HG02870 (cell line): Measurements from ENCODE around the gene SRSF9.
A peak's percentile ranks its signal among the peaks of the same experiment; 100 is the strongest.
"Not testable (repeated sequence)": the region's sequence is repeated elsewhere in the genome, so short reads cannot be mapped to it uniquely, and the experiment has no call there.

Experiments
- ATAC-seq: cut with Tn5 transposase; IDR thresholded peaks from one replicate; pipeline ENCODE4 v1.9.1; 2021; ENCODE audit warnings: mild to moderate bottlenecking, moderate library complexity; ENCODE audit not compliant: unreplicated experiment

Gene SRSF9, protein sequence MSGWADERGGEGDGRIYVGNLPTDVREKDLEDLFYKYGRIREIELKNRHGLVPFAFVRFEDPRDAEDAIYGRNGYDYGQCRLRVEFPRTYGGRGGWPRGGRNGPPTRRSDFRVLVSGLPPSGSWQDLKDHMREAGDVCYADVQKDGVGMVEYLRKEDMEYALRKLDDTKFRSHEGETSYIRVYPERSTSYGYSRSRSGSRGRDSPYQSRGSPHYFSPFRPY

DNA sequence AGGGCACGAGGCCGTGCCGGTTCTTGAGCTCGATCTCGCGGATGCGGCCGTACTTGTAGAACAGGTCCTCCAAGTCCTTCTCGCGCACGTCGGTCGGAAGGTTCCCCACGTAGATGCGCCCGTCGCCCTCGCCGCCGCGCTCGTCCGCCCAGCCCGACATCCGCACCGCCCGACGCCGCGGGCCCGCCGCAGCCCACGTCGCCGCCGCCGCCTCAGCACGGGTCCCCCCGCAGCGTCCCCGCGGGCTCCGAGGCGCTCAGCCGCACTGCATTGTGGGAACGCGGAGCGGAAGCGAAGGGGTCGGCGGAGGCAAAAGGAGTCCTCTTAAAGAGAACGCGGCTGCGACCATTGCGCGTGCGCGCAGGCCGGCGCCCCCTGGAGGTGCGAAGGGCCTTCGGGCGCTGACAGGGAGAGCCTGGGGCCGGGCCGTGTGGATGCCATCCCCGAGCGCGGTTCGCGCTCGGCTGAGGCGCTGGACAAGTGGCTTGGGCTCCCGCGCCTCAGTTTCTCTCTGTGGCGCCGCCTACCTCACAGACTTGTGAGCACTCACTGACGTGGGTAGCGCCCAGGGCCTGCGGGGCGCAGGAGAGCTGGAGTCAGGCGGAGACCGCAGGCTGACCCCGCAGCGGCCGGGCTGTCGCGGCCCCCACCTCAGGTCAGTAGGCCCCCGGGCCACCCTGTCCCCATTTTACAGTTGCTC, at the start of gene SRSF9:
TSS of gene SRSF9 (minus strand) at position 299 of the 700 bp plus-strand sequence. CDS start at position 160, 139 bp downstream.
- peak; percentile 74 for ATAC-seq

DNA sequence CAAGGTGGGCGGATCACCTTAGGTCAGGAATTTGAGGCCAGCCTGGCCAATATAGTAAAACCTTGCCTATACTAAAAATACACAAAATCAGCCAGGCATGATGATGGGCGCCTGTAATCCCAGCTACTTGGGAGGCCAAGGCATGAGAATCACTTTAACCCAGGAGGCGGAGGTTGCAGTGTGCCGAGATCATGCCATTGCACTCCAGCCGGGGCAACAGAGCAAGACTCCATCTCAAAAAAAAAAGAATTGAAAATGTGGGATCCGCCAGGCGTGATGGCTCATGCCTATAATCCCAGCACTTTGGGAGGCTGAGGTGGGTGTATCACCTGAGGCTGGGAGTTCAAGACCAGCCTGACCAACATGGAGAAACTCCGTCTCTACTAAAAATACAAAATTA, 49.8 kb upstream of the SRSF9 start:
- ATAC-seq: not testable (repeated sequence)

DNA sequence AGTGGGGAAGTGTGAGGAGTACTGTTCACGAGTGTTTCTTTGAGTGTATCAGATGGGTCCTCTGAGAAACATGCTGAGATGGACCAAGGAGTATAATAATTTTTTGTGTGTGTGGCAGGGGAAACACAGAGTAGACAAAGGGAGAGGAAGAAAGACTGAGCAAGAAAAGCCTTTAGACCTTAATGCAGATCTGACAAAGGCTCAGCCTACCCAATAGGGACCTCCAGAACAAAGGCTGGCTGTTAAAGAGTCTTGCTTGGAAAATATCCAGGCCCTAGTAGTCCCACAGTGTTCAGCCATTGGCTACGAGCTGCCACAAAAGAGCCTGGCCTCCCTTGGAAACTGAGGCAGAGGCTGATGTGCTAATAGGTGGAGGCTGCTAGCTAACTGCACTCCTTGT, 45.9 kb upstream of the SRSF9 start:
- no peak for ATAC-seq

DNA sequence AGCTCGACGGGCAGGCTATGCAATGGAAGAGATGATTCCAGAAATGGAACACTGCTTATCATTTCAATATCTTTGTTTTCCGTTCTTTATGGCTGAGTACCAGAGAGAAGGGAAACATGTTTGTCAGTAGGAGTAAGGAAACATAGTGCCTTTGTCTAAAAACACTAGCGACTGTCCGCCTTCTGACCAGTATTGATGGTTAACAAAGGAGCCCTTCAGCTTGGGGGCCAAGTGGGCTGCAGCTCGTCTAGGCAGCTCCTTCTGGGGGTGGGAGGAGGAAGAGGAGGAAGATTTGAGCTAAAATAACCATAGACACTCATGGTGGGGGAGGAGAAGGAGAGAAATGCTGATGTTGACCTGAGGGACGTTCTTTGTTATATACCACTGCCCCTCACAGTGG, 44.5 kb upstream of the SRSF9 start:
- no peak for ATAC-seq

DNA sequence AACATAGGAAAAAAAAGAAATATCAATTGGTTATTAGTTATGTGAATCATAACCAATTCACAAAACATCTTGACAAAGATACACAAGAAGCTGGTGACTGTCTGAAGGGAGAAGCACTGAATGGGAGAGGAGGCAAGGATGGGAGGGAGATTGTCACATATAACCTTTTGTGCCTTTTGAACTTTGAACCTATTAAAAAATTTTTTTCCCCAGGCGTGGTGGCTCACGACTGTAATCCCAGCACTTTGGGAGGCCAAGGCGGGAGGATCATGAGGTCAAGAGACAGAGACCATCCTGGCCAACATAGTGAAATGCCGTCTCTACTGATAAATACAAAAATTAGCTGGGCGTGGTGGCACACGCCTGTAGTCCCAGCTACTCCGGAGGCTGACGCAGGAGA, 39.0 kb upstream of the SRSF9 start:
- ATAC-seq: no peak

DNA sequence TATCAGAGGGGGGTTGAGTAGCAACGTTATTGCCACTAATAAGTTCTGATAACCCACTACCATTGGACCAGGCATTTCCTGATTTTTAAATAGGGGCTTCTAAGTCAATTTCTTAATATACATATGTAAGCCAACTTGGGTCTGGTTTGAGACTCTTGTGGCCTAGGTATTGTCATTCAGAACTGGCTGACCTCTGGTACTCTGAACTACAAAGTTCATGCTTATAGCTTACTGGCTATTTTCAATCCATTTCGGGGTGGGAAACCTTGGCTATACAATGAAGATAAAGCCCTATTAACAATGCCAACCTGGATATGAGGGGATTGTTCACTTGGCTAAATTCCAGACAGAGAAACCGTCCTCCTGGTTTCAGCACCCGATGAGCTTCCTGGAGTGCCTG, 35.0 kb upstream of the SRSF9 start:
- no peak for ATAC-seq

DNA sequence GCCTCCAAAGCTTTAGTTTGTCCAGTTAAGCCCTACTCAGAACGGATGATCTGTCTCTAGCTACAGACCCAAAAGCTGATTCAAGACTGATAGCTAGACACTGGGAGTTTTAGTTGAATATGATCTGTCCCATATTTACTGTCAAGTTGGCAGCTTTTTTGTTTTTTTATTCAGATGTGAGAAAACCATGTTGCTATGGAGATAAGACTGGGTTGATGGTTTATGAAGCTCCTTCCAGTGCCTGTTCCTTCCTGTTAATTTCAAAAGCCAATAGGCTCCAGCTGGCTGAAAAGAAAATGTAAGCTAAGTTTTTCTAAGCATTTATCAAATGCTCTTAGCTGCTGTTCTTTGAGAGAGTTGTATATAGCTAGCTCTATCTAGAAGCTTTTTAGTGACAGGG, 31.0 kb upstream of the SRSF9 start:
- ATAC-seq: no peak

DNA sequence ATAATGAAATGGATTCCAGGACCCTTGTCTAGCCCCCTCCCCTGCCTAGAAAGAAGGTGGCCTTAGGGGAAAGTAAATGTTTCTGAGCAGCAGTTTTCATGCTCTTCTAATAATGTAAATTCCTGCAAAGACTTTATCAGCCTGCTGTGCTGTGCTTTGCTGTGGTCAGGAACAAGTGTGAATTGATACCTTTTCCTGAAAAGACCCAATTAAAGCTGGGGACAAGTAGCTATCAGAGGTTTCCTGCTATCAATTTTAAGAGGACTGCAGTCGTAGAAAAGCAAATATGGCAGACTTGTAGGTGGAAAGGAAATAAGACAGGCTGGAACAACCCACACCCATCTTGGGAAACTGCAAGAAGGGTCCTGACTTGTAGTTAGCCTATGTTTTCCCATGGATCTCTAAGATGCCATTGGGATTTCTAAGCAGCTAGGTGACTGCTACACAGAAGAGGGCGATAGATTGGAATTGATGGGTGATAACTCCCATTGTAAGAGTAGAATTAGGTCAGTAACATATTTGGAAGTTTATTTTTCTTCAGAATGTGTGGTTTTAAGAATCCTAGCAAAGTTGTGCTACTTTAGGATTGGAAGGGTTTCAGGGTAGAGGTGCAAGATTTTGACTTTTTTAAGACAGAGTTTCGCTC, 29.4 kb upstream of the SRSF9 start:
- ATAC-seq: no peak

DNA sequence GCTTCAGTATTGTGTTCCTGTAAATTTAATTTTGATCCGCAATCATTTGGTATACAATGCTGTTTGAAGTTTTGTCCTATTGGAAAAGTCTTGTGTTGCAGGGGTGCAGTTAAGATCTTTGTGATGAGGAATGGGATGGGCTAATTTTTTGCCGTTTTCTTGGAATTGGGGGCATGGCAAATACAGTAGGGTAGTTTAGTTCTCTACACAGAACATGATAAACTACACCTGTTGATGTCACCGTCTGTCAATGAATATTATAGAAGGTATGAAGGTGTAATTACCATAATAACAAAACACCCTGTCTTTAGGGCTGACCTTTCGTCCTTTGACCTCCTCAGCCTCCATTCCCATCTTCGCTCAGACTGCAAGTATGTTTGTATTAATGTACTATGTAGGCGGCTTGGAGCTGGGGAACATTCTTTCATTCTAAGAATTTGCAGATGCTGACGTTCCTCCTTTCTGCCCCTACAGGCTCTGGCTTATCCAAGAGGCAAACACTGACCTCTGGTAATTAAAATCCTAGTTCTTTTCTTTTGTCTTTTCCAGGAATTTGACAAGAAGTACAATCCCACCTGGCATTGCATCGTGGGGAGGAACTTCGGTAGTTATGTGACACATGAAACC, 28.1 kb upstream of the SRSF9 start:
- ATAC-seq: no peak

DNA sequence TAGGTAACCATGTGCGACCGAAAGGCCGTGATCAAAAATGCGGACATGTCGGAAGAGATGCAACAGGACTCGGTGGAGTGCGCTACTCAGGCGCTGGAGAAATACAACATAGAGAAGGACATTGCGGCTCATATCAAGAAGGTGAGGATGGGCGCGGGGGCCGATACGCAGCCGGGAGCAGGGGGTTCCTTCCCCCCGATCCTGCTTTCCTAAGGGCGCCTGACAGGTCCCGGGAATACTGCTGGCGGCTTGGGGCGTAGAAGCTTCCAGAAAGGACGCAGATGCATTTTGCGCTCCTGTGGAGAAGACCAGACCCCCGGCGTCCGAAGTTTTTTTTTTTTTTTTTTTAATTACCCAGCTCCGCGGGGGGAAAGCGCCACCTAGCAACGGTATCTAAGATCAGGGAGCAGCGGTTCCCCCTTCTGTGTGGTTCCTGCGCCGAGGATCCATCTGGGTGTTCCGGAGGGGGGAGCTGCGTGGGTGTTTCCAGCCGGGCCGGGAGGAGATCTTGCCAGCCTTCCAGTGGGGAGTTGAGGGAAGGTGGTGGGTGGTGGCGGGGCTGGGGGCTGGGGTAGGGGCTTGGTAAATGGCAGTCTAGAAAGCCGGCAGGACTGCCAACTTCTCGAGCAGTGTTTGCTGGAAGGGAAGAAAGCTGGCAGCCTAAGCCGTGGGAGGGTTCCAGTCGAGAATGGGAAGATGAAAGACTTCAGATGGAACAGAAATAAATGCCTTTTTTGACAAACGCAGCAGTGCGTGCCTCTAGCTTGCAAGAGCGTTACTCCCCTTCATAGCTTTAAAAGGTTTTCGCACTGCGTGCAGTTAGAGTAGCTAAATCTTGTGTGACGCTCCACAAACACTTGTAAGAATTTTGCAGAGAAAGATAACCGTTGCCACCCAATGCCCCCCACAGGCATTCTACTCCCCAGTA, 27.1 kb upstream of the SRSF9 start:
- peak; percentile 14 for ATAC-seq

DNA sequence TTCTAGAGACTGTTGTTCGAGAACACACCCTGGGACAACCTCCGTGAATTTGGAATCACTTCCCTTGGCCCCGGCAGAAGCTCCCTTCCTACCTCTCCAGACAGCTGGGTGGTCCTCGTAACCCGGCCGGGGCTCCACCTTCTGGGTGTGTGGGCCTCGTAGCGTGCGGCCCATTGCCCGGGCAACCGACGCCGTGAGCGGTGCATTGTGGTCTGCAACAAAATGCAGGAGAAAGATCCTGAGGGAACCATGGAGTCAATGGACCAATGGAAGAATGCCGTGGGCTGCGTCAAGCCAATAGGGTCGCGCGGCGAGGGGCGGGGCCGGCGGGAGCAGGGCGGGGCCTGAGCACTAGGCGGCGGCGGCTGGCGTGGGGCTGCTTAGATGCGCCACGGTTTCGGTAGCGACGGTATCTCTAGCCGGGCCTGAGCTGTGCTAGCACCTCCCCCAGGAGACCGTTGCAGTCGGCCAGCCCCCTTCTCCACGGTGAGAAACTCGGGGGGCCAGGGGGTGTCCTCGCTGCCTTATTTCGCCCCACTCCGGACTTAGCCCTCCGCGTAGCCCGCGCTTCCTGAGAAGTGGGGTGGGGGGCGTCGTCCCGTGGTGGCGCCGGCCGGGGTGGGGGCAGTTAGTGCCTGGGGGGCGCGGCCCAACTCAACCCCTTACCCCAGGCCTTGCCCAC, 26.3 kb upstream of the SRSF9 start, which contains the start of gene DYNLL1:
TSS of gene DYNLL1 (plus strand) at position 383 of the 682 bp plus-strand sequence. CDS start 309 bp downstream, outside the sequence.
- ATAC-seq: peak; percentile 88

DNA sequence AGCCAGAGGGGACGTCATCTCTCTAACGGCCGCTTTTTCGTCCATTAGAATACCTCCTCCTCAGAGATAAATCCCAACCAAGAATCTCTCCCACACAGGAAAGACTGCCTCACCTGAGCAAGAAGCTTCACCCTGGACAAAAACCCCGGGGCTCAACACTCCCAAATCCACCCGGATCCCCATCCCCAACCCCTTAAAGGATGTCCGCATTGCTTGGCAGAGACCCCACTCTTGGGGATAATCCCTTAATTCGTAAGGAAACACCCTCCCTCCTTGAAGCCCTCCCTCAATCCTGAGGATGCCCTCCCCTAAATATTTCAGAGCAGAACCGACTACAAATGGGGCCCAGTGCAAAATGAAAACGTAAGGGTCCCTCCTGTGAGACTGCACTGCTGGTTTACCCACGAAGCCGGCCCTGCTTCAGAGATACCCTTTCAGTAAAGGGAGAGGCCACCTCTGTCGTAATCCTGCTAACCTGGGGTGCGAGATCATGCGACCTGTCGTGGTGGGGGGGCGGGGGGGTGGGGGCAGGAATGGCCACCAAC, 25.7 kb upstream of the SRSF9 start:
- peak; percentile 7 for ATAC-seq

DNA sequence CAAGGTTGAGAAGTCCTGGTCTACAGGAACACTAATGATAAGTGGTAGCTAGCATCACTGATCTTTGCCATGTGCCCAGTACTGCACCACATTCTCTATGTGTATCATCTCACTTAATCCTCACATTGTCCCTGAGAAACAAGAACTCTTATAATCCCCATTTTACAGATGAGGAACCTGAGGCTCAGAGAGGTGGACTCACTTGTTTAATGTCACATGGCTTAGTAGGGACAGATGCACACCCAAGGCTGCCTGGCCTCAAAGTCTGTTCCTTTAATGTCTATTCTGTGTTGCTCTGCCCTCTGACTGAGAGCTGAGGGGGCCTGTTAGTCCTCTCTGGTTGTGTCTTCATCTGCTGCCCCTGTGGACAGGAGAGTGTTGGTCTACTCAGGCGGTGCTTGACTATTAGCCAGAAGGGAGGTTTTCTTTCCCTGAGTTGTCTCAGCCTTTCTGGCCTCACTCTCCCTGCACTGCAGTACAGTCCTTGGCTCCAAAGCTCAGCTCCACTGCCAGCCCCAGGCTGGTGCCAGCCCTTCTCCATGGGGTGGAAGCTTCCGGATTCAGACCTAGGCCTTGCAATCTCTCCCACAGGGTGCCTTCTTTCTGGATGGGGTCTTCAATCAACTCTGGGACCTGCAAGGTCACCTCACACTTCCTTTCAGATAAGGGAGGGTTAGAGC, 21.4 kb upstream of the SRSF9 start:
- ATAC-seq: no peak

DNA sequence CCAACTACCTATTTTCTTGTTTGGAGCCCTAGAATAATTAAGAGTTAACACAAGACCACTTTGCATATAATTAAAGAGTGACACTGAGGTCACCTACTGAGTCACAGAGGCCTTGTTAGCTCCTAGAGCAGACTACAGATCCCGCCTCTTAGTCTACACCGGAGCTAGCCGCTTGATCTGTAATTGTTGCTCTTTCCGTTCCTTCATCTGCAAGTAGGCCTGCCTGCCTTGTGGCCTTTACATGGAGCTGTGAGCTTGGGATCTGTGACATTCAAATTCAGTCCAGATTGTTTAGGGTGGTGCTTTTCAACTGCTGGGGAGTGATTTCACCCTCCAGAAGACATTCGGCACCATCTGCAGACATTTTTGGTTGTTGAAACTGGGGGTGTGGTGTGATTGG, 20.8 kb upstream of the SRSF9 start:
- ATAC-seq: no peak

DNA sequence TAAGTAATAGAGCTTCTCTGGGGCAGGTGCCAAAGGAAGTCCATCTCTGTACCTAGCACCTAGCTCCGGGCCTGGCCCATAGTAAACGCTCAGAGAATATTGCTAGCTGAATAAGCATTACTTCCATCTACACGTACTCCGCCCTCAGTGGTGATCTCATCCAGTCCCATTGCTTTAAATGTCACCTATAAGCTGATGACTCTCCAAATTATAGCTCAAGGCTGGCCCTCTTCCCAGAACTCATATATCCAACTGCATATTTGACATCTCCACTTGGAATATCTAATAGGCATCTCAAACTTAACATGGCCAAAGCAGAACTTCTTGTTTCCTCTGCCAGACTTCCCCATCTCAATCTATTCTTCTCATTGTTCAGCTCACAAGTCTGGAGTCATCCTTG, 19.5 kb upstream of the SRSF9 start:
- ATAC-seq: no peak

DNA sequence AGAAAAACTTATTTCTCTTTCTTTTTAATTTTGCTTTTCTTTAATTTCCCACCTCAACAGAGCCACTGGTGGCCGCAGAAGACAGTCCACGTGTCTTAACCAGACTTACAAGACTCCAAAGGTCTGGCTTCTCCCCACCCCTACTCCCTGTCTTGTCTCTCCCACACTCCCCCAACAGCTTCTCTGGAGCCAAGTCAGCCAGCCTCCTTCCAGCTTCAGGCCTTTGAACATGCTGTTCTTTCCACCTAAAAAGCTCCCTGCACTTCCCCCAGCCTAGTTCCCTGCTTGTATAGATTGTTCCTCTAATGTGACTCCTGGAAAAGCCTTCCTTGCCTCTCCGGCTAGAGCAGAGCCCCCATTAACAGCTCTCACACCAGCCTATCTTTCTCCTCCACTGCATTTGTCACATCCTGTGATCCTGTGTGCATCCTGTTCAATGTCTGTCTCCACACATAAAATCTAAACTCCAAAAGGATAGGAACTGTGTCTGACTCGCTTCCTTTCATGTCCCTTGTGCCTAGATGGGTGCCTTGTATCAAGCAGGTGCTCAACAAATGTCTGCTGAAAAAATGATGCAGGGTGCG, 18.6 kb upstream of the SRSF9 start:
- ATAC-seq: no peak

DNA sequence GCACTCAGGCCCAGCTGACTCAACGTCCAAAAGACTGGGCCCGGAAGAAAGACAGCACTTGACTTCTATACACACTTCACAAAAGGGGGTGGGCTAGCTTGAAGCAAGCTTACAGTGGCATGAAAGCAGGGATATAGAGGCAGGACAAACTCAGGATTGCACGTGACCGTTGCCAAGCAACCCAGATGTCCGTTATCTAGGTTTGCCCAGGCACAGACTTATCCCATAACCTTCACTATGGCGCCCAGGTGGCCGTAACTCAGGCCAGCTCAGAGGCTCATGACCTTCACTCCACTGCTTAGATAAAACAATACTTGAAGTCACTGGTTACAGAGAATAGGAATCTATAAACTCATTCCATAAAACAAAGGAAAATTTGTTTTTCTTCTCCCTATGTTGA, 18.0 kb upstream of the SRSF9 start:
- ATAC-seq: not testable (repeated sequence)

DNA sequence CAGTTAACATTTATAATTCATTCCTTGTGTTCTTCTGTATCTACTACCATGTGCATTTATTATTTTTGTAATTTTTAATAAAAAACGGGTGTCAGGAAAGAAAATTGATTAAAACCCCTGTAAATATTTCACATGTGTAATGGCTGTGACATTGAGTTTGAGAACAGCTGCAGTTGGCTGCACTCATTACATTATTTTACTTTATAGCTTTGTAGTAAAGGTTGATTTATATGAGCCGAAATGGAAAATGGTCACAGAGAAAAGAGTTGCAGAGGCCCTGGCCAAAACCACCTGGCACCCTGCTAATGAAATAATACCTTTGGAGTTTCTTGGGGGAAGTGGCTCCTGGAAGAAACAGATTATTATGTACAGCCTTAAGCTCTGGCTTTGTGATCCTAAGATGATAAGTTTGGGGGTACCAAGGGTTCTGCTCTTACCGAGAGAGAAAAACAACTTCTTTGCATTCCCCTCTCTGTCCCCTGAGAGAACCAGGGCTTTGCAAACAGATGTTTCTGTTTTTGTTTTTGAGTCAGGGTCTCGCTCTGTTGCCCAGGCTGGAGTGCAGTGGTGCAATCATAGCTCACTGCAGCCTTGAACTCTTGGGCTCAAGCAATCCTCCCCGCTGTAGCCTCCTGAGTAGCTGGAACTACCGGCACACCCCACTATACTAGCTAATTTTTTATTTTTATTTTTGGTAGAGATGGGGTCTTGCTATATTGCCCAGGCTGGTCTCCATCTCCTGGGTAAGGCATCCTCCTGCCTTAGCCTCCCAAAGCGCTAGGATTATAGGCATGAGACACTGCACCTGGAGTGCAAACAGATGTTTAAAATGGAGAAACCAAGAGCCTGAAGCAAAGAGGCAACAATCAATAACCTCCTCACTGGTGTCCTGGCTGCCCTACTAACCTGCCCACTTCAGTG, 16.7 kb upstream of the SRSF9 start:
- ATAC-seq: no peak
